Peyer's patch (tissue), 4 donors: ENCODE data around the gene GPR25. TPM values are rescaled to one million over a fixed set of nuclear protein-coding genes. Genes with fewer than 3 reads are reported as not detected.

Experiments used
- DNase-seq, 3 donors: peaks; one replicate each; pipeline ENCODE4 v3.0.0-alpha.2; 2017 to 2019
- H3K27ac ChIP-seq, 4 donors: fragments of 200-600 bp; sonication (generic); one replicate each; pipeline ENCODE4 v1.5.1; 2016 to 2019
- H3K27me3 ChIP-seq, 2 donors: fragments of 200-600 bp; sonication (generic); one replicate each; pipeline ENCODE4 v1.5.1; 2019
- H3K36me3 ChIP-seq, 3 donors: fragments of 200-600 bp; sonication (generic); one replicate each; pipeline ENCODE4 v1.5.1; 2016 to 2019
- H3K4me1 ChIP-seq, 4 donors: fragments of 200-600 bp; sonication (generic); one replicate each; pipeline ENCODE4 v1.5.1; 2016 to 2019
- H3K4me3 ChIP-seq, 4 donors: fragments of 200-600 bp; sonication (generic); 1 replicate in 3 of 4; 2 replicates in 1 of 4; pipeline ENCODE4 v1.5.1; 2016 to 2019; ENCODE audit warnings: mild to moderate bottlenecking in 1 of 4
- H3K9me3 ChIP-seq, 4 donors: fragments of 200-600 bp; sonication (generic); one replicate each; pipeline ENCODE4 v1.5.1; 2016 to 2019; ENCODE audit warnings: mild to moderate bottlenecking in 1 of 4
- POLR2A ChIP-seq, 2 donors: fragments of 450-650 bp; IDR thresholded peaks; one replicate each; pipeline ENCODE4 v1.5.1; 2017; ENCODE audit warnings: antibody characterized with exemption in 2 of 2, mild to moderate bottlenecking in 2 of 2, moderate library complexity in 2 of 2
- total RNA-seq, 4 donors: library from RNA; depleted of rRNA; stranded (reverse); fragments of >200 nt; gene quantifications; one replicate each; pipeline ENCODE4 v1.1.0, GENCODE V29; 2016
- TF ChIP-seq, protein P1 (sequence below), 6 experiments: fragments of 450-650 bp in 4 of 6; fragments of 200-600 bp in 2 of 6; sonication (generic) in 1 of 6; IDR thresholded peaks; one replicate each; pipeline ENCODE4 v1.5.1; 2017 to 2019; ENCODE audit warnings: antibody characterized with exemption in 6 of 6, mild to moderate bottlenecking in 3 of 6, moderate library complexity in 1 of 6

GPR25 gene
- total RNA-seq, 4 donors from 2014 or later: not detected

DNA sequence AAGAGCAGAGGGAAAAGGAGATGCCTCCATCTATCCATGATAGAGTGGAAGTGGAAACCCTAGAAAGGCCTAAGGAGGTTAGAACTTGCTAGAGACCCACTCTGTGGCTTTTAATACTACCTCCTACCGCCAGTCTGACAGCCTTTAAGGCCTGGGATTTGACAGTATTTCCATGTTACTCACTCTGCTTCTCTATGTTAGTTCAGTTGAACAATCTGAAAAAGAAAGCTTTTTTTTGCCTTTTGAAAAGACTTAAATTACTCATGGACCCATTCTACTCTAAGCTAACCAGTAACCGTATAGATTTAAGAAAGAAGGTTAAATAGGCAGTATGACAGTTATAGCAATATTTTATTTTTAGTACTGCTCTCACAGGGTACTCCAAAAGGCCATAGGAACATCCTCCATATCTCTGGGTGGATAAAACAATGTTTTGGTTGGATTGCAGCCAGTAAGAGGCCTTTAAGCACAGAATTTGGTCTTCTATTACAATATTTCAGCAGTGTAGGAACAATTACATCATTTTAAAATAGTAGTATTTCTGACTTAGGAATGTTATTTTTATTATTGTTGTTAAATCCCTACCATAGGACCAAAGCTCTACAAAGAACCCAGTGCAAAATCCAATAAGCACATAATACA is 15.9 kb upstream of the GPR25 start:
- H3K4me3 ChIP-seq: no peak overlapping the region
- H3K27me3 ChIP-seq: no peaks in the 10 kb centered on the region
- H3K27ac ChIP-seq: no peak overlapping the region
- no peak for DNase-seq
- no peaks in the 10 kb centered on the region for H3K4me1 ChIP-seq
- peaks cover 0 to 21% (median 0%) of the 10 kb centered on the region in 3 donors for H3K36me3 ChIP-seq
- TF ChIP-seq, protein P1, sequence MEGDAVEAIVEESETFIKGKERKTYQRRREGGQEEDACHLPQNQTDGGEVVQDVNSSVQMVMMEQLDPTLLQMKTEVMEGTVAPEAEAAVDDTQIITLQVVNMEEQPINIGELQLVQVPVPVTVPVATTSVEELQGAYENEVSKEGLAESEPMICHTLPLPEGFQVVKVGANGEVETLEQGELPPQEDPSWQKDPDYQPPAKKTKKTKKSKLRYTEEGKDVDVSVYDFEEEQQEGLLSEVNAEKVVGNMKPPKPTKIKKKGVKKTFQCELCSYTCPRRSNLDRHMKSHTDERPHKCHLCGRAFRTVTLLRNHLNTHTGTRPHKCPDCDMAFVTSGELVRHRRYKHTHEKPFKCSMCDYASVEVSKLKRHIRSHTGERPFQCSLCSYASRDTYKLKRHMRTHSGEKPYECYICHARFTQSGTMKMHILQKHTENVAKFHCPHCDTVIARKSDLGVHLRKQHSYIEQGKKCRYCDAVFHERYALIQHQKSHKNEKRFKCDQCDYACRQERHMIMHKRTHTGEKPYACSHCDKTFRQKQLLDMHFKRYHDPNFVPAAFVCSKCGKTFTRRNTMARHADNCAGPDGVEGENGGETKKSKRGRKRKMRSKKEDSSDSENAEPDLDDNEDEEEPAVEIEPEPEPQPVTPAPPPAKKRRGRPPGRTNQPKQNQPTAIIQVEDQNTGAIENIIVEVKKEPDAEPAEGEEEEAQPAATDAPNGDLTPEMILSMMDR (IDR thresholded peaks at IDR 0.05): no peak
- TF ChIP-seq POLR2A (IDR thresholded peaks at IDR 0.05): no peak
- H3K9me3 ChIP-seq: no peaks in the 10 kb centered on the region

- H3K27ac ChIP-seq: no peak overlapping the region
- TF ChIP-seq, protein P1 (IDR thresholded peaks at IDR 0.05): no peak
- TF ChIP-seq POLR2A (IDR thresholded peaks at IDR 0.05): no peak
- H3K27me3 ChIP-seq: no peaks in the 10 kb centered on the region
- no peaks in the 10 kb centered on the region for H3K4me1 ChIP-seq
- H3K4me3 ChIP-seq: no peak overlapping the region
- no peaks in the 10 kb centered on the region for H3K9me3 ChIP-seq
- H3K36me3 ChIP-seq: peaks cover 0 to 22% (median 0%) of the 10 kb centered on the region in 3 donors
- DNase-seq: no peak
These were observed 15.0 kb upstream of the GPR25 start for GRCh38 chr1:200857804-200858203.

- H3K4me1 ChIP-seq: no peaks in the 10 kb centered on the region
- no peaks in the 10 kb centered on the region for H3K9me3 ChIP-seq
- DNase-seq: no peak
- H3K36me3 ChIP-seq: peaks cover 0 to 9% (median 0%) of the 10 kb centered on the region in 3 donors
- no peak for TF ChIP-seq POLR2A (IDR thresholded peaks at IDR 0.05)
- no peaks in the 10 kb centered on the region for H3K27me3 ChIP-seq
- H3K4me3 ChIP-seq: no peak overlapping the region
- no peak overlapping the region for H3K27ac ChIP-seq
These were observed 10.7 kb upstream of the GPR25 start for GRCh38 chr1:200861937-200862647.

DNA sequence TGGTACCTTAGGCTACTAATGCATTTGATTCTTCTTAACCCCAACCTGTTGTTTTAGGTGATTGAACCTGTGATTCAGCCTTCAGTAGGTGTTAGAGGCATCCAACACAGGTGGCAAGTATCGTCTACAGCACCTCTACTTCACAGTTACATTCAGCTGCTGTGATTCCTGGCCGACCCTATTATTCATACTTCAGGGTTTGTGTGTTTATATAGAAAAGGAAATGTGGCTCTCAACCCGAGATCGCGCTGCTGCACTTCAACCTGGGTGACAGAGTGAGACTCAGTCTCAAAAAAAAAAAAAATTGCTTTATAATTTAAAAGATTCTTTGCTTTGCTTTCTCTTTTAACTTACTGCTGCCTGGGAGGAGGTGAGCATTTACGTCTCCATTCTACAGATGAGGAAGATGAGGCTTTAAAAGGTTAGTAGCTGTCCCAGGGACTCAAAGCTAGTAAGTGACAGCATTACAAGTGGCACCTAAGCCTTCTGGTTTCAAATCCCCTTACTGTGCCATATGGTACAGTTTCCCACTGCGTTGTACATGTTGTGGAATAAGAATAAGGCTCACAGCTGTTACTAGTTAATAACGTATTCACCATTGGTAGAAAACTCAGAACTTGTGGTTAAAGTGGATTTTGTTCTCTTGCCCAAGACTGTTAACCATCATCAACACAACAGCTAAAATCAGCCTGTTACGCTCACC is 9.9 kb upstream of the GPR25 start:
- H3K27me3 ChIP-seq: no peaks in the 10 kb centered on the region
- no peaks in the 10 kb centered on the region for H3K9me3 ChIP-seq
- H3K36me3 ChIP-seq: peaks cover 0 to 8% (median 0%) of the 10 kb centered on the region in 3 donors
- no peak for TF ChIP-seq POLR2A (IDR thresholded peaks at IDR 0.05)
- TF ChIP-seq, protein P1 (IDR thresholded peaks at IDR 0.05): no peak
- no peaks in the 10 kb centered on the region for H3K4me1 ChIP-seq
- no peak overlapping the region for H3K4me3 ChIP-seq
- DNase-seq: no peak
- H3K27ac ChIP-seq: no peak overlapping the region

DNA sequence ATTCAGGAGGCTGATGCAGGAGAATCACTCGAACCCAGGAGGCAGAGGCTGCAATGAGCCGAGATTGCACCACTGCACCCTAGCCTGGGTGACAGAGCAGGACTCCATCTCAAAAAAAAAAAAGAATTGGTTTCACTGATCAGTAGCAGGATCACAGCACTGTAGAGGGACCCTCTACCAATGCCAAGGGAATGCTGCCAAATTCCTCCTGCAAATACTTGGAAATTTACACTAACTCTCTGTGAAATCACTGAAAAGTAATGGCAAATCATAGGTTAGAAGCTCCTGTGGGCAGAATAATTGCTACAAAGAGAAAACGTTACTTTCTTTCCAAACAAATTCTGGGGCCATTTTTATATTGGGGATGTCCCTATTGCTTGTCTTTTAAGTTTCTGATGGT is 6.7 kb upstream of the GPR25 start:
- no peak overlapping the region for H3K27ac ChIP-seq
- no peak overlapping the region for H3K4me3 ChIP-seq
- H3K4me1 ChIP-seq: peaks cover 0 to 3% (median 1%) of the 10 kb centered on the region in 4 donors
- no peaks in the 10 kb centered on the region for H3K9me3 ChIP-seq
- TF ChIP-seq, protein P1 (IDR thresholded peaks at IDR 0.05): no peak
- no peak for TF ChIP-seq POLR2A (IDR thresholded peaks at IDR 0.05)
- H3K36me3 ChIP-seq: peaks cover 0 to 8% (median 0%) of the 10 kb centered on the region in 3 donors
- no peak for DNase-seq
- no peaks in the 10 kb centered on the region for H3K27me3 ChIP-seq

DNA sequence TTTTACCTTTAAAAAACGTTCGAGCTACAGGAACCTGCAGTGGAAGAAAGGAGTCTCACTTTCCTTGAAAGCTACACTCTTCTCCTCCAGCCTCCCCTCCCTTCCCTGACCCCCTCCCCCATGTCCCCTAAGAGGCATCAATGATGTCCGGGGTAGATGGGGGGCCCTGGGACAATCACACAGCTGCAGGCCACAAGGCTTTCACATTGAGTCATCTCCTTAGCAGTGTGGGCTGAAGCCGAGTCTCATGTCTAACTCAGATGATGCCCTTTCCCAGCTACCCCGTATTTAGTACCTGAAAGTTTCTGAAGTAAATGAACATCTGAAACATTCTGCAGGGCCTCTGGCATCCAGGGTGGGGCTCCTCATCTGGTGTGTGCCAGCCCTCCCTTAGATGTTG is 6.3 kb upstream of the GPR25 start:
- H3K27me3 ChIP-seq: no peaks in the 10 kb centered on the region
- peak in 1 of 3 donors; percentile 54 for DNase-seq
- H3K4me3 ChIP-seq: no peak overlapping the region
- peaks cover 0 to 3% (median 1%) of the 10 kb centered on the region in 4 donors for H3K4me1 ChIP-seq
- H3K9me3 ChIP-seq: no peaks in the 10 kb centered on the region
- peak overlapping the region in 1 of 4 donors; percentile 23 for H3K27ac ChIP-seq
- TF ChIP-seq, protein P1 (IDR thresholded peaks at IDR 0.05): no peak
- H3K36me3 ChIP-seq: peaks cover 0 to 8% (median 0%) of the 10 kb centered on the region in 3 donors
